SK-N-SH (cell line): ENCODE measurements around the gene HOXC6. TPM values are rescaled to one million over a fixed set of nuclear protein-coding genes. Genes with fewer than 3 reads are reported as not detected.
"Not testable (repeated sequence)": the region's sequence is repeated elsewhere in the genome, so short reads cannot be mapped to it uniquely, and the experiment has no call there.

ENCODE experiments used
- CTCF ChIA-PET: fragments of 300-600, 350-600 bp; formaldehyde crosslinking; extraction: SDS; loops from one replicate; lab custom pipeline; 2021; lab: Yijun Ruan, JAX
- POLR2A ChIA-PET: fragments of 350-600 bp; sonication (Branson Sonifier 250); formaldehyde crosslinking; extraction: SDS; loops from one replicate; lab custom pipeline; 2020; ENCODE audit warnings: antibody characterized with exemption, inconsistent platforms; lab: Yijun Ruan, JAX
- DNase-seq: peaks from one replicate; pipeline ENCODE4 v3.0.0; 2012
- H2AFZ ChIP-seq: fragments of 200-600 bp; sonication (generic); 2 replicates; pipeline ENCODE4 v1.8.1; 2016; ENCODE audit warnings: antibody characterized with exemption, mild to moderate bottlenecking, low read depth
- H3F3A ChIP-seq: fragments of 200-600 bp; sonication (generic); replicated peaks from 2 replicates; pipeline ENCODE3; 2016; ENCODE audit warnings: antibody characterized with exemption, mild to moderate bottlenecking; ENCODE audit not compliant: insufficient read depth
- H3K27ac ChIP-seq, 2 experiments: fragments of 200-500 bp in 1 of 2; fragments of 200-600 bp in 1 of 2; sonication (Bioruptor generic) in 1 of 2; sonication (generic), shearing (Covaris generic) in 1 of 2; 2 replicates each; pipeline versions ENCODE4 v1.5.1 to v1.6.1; 2014 to 2016; ENCODE audit warnings: low read depth in 2 of 2, inconsistent platforms in 1 of 2, low read length in 1 of 2, mild to moderate bottlenecking in 1 of 2, mixed read lengths in 1 of 2
- H3K27me3 ChIP-seq: fragments of 200-600 bp; sonication (generic), shearing (Covaris generic); 2 replicates; pipeline ENCODE4 v1.6.1; 2016; ENCODE audit warnings: mixed run types; ENCODE audit not compliant: insufficient read depth
- H3K36me3 ChIP-seq, 2 experiments: fragments of 200-500 bp in 1 of 2; fragments of 200-600 bp in 1 of 2; sonication (Bioruptor generic) in 1 of 2; sonication (generic) in 1 of 2; replicated peaks in 1 of 2; 2 replicates each; pipeline versions ENCODE3 to v1.5.1; 2014 to 2016; ENCODE audit warnings: low read length in 1 of 2, mild to moderate bottlenecking in 1 of 2; ENCODE audit not compliant: insufficient read depth in 2 of 2, control insufficient read depth in 1 of 2
- H3K4me1 ChIP-seq, 2 experiments: fragments of 200-500 bp in 1 of 2; fragments of 200-600 bp in 1 of 2; sonication (Bioruptor generic) in 1 of 2; sonication (generic), shearing (Covaris generic) in 1 of 2; 2 replicates each; pipeline versions ENCODE4 v1.5.1 to v1.6.1; 2014 to 2016; ENCODE audit warnings: low read depth in 1 of 2, low read length in 1 of 2, mixed run types in 1 of 2; ENCODE audit not compliant: insufficient read depth in 2 of 2, control insufficient read depth in 1 of 2
- H3K4me2 ChIP-seq: fragments of 200-600 bp; sonication (generic), shearing (Covaris generic); 2 replicates; pipeline ENCODE4 v1.6.1; 2017; ENCODE audit warnings: mixed run types
- H3K4me3 ChIP-seq, 2 experiments: fragments of 200-500 bp in 1 of 2; fragments of 200-600 bp in 1 of 2; sonication (Bioruptor generic) in 1 of 2; sonication (generic), shearing (Covaris generic) in 1 of 2; 2 replicates each; pipeline versions ENCODE4 v1.5.1 to v1.8.1; 2014 to 2016; ENCODE audit warnings: low read depth in 2 of 2, inconsistent platforms in 1 of 2, low read length in 1 of 2, mild to moderate bottlenecking in 1 of 2, mixed read lengths in 1 of 2, moderate library complexity in 1 of 2
- H3K79me2 ChIP-seq: fragments of 200-600 bp; sonication (generic); 2 replicates; pipeline ENCODE4 v1.8.1; 2017; ENCODE audit warnings: mild to moderate bottlenecking; ENCODE audit not compliant: insufficient read depth
- H3K9ac ChIP-seq: fragments of 200-600 bp; sonication (generic); 2 replicates; pipeline ENCODE4 v1.6.1; 2017; ENCODE audit warnings: mixed run types
- H3K9me2 ChIP-seq: fragments of 200-600 bp; sonication (generic); 2 replicates; pipeline ENCODE4 v1.6.1; 2017; ENCODE audit warnings: mixed run types
- H3K9me3 ChIP-seq: fragments of 200-600 bp; sonication (generic); 2 replicates; pipeline ENCODE4 v1.6.1; 2017; ENCODE audit warnings: mixed run types, mild to moderate bottlenecking, moderate library complexity
- H4K20me1 ChIP-seq: fragments of 200-600 bp; sonication (generic); 2 replicates; pipeline ENCODE4 v1.6.1; 2017; ENCODE audit warnings: mild to moderate bottlenecking, mixed run types; ENCODE audit not compliant: insufficient read depth
- EP300 ChIP-seq, 2 experiments: IDR thresholded peaks; 2 replicates each; pipeline versions ENCODE4 v1.4.0 to v1.6.1; 2012; ENCODE audit warnings: borderline replicate concordance in 1 of 2, low read depth in 1 of 2, low read length in 1 of 2
- FOXJ3 ChIP-seq: sonication (generic); formaldehyde crosslinking; IDR thresholded peaks from 2 replicates; pipeline ENCODE4 v1.5.1; 2020; ENCODE audit warnings: mild to moderate bottlenecking, missing genetic modification reagents
- FOXM1 ChIP-seq: IDR thresholded peaks from 2 replicates; pipeline ENCODE4 v1.4.0; 2012; ENCODE audit warnings: low read depth, mild to moderate bottlenecking
- GATA2 ChIP-seq: sonication (generic); formaldehyde crosslinking; IDR thresholded peaks from 2 replicates; pipeline ENCODE4 v1.5.0; 2020; ENCODE audit warnings: mild to moderate bottlenecking, missing genetic modification reagents
- NFIC ChIP-seq: IDR thresholded peaks from 2 replicates; pipeline ENCODE4 v1.4.0; 2012; ENCODE audit warnings: borderline replicate concordance
- POLR2AphosphoS5 ChIP-seq: IDR thresholded peaks from 2 replicates; pipeline ENCODE4 v1.6.1; 2012; ENCODE audit warnings: low read depth, low read length
- RCOR1 ChIP-seq: fragments of 150-350 bp; IDR thresholded peaks from 2 replicates; pipeline ENCODE4 v1.6.1; 2017; ENCODE audit warnings: antibody characterized with exemption, low read length
- RFX5 ChIP-seq: IDR thresholded peaks from 2 replicates; pipeline ENCODE4 v1.6.1; 2012; ENCODE audit warnings: mild to moderate bottlenecking, improper control_type of control experiment, low read length
- RXRA ChIP-seq: IDR thresholded peaks from 2 replicates; pipeline ENCODE4 v1.4.0; 2012; ENCODE audit warnings: low read depth, mild to moderate bottlenecking, borderline replicate concordance
- TEAD4 ChIP-seq: IDR thresholded peaks from 2 replicates; pipeline ENCODE4 v1.4.0; 2012; ENCODE audit warnings: mild to moderate bottlenecking, borderline replicate concordance; ENCODE audit not compliant: insufficient read depth
- WGBS: methylation state at CpG from one replicate; pipeline ENCODE4 v1.1.6; 2017; ENCODE audit warnings: low lambda C conversion rate; 5-methylcytosine and 5-hydroxymethylcytosine counted together
- polyA plus RNA-seq, 3 experiments: library from polyadenylated mRNA; depleted of rRNA; stranded (reverse); fragments of >200 nt; gene quantifications; 2 replicates each; pipeline ENCODE4 v1.2.3, GENCODE V29; 2012
- TF ChIP-seq, protein P1 (sequence below): fragments of 200-600 bp; sonication (generic); IDR thresholded peaks from 2 replicates; pipeline ENCODE4 v1.6.1; 2017; ENCODE audit warnings: antibody characterized with exemption, mild to moderate bottlenecking, moderate library complexity

The HOXC6 gene
- polyA plus RNA-seq, 1 of the 3 experiments (the other 2 are of a cell fraction), result 9.1 TPM

DNA sequence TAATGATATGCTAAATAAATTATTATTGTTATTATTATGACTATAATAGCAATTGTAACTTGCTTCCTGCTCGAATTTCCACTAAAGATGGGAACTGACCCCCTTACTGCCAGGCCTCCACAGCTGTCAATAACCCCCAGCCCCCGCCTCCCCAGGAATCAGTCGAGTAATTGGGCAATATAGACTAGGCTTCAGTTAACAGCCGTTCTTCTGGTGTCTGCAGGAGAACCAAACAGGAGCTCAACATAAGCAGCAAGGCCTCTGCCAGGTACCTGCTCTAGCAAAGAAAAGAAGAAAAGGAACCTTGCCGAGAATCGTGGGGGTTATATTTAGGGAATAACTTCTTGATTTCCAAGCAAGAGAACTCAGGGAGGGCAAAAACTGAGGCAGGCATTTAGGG, 47.2 kb downstream of the HOXC6 start:
- H3K27ac ChIP-seq, result no peak overlapping the region
- ChIA-PET POLR2A (no interaction called here), CTCF (interaction anchor here (1.9 kb wide), 1 partner anchor 10 kb away, joined by 5 read pairs; no protein-coding TSS in a partner anchor)
- H2AFZ ChIP-seq, result no peak overlapping the region
- H3K4me3 ChIP-seq, result no peak overlapping the region
- H4K20me1 ChIP-seq, result no peaks in the 10 kb centered on the region
- H3K4me2 ChIP-seq, result no peak overlapping the region
- H3K9ac ChIP-seq, result no peak overlapping the region
- whole genome bisulfite sequencing, result 64% methylated on average over 6 of the region's 6 CpGs
- H3F3A ChIP-seq, result no peaks in the 10 kb centered on the region
- H3K27me3 ChIP-seq, result no peaks in the 10 kb centered on the region
- no peaks in the 10 kb centered on the region for H3K9me2 ChIP-seq
- TF ChIP-seq POLR2AphosphoS5 (no peak), EP300 (IDR thresholded peaks at IDR 0.05; ENCODE audit: borderline replicate concordance in 1 of 2, low read depth in 1 of 2, low read length in 1 of 2) (no peak), TEAD4 (no peak), RFX5 (no peak)
- peaks cover 8 to 12% of the 10 kb centered on the region in 2 experiments; a peak in 3 of 4 replicates for H3K4me1 ChIP-seq
- H3K79me2 ChIP-seq, result no peaks in the 10 kb centered on the region
- no peak for DNase-seq
- no peaks in the 10 kb centered on the region for H3K9me3 ChIP-seq
- no peaks in the 10 kb centered on the region for H3K36me3 ChIP-seq

DNA sequence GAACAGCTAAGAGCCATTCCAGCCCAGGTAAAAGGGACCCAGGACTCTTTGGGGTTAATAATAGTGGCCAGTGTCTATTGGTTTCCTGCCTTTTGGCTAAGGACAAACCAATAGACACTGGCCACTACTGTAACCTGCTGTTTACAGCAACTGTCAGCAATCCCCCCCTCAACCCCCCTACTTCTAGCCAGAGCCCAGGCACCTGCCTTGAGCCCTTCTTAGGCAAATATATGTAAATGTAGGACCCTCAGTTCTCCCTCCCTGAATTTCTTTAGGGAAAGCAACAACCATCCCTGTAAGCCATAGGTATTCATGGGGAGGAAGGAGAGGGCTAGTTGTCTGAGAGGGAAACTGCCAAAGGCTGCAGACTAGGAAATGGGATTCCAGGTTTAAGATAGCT, 47.7 kb downstream of the HOXC6 start:
- CTCF ChIA-PET, result interaction anchor here (1.9 kb wide), 1 partner anchor 10 kb away, joined by 5 read pairs; no protein-coding TSS in a partner anchor
- Histone ChIP-seq H3F3A (no peaks in the 10 kb centered on the region), H3K4me2 (no peak overlapping the region), H3K27me3 (no peaks in the 10 kb centered on the region), H3K4me1 (peaks cover 8 to 10% of the 10 kb centered on the region in 2 experiments; a peak in 3 of 4 replicates), H3K36me3 (no peaks in the 10 kb centered on the region), H3K9me3 (no peaks in the 10 kb centered on the region), H3K4me3 (no peak overlapping the region), H3K9ac (no peak overlapping the region), H3K79me2 (no peaks in the 10 kb centered on the region), H3K27ac (no peak overlapping the region), H4K20me1 (no peaks in the 10 kb centered on the region), H3K9me2 (no peaks in the 10 kb centered on the region), H2AFZ (no peak overlapping the region)
- TF ChIP-seq FOXJ3, result no peak
- TF ChIP-seq POLR2AphosphoS5, result no peak
- TF ChIP-seq FOXM1, result no peak
- TF ChIP-seq RXRA, result no peak
- TF ChIP-seq NFIC, result no peak
- no peak for TF ChIP-seq RCOR1
- no peak for TF ChIP-seq EP300 (IDR thresholded peaks at IDR 0.05; ENCODE audit: borderline replicate concordance in 1 of 2, low read depth in 1 of 2, low read length in 1 of 2)
- TF ChIP-seq, protein P1, sequence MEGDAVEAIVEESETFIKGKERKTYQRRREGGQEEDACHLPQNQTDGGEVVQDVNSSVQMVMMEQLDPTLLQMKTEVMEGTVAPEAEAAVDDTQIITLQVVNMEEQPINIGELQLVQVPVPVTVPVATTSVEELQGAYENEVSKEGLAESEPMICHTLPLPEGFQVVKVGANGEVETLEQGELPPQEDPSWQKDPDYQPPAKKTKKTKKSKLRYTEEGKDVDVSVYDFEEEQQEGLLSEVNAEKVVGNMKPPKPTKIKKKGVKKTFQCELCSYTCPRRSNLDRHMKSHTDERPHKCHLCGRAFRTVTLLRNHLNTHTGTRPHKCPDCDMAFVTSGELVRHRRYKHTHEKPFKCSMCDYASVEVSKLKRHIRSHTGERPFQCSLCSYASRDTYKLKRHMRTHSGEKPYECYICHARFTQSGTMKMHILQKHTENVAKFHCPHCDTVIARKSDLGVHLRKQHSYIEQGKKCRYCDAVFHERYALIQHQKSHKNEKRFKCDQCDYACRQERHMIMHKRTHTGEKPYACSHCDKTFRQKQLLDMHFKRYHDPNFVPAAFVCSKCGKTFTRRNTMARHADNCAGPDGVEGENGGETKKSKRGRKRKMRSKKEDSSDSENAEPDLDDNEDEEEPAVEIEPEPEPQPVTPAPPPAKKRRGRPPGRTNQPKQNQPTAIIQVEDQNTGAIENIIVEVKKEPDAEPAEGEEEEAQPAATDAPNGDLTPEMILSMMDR, result no peak
- TF ChIP-seq GATA2 (CRISPR knock-in tag), result no peak
- TF ChIP-seq TEAD4, result no peak
- POLR2A ChIA-PET, result no interaction called here
- no peak for DNase-seq

DNA sequence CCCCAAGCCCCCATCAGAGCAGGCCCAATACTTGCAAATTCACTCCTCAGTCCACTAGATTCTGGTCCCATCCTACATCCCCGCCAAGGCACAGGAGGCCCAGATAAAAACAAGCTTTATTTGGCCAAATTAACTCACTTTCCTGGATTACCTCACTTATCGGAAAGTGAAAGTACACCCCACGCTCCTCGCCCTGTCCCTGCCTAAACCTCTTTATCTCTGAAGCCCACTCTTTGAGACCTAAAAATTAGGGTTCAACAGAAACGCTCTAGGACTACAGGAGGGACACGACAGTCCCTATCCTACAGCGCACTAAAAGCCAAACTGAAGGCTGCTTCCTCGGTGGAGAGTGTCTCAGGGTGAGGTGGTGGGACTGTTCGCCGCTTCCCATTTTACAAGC, 49.6 kb downstream of the HOXC6 start:
- H3K27me3 ChIP-seq, POLR2A ChIA-PET: not testable (repeated sequence)

DNA sequence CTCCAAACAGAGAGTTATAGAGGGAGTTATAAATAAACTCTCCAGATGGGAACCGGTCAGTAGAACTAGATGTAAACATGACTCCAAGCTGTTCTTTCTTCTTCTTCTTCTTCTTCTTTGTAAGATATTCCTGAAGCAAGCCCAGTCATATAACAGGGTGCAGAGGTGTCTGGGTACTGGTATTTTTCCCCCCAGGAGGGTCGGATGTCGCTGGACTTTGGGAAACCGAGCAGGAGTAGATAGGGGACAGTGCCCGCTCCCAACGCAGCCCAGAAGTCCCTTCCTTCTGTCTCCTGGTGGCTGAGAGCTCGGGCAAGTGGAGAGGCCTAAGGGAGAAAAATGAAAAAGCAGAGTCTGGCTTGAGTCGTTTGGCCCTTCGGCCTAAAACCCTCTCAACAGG, 50.9 kb downstream of the HOXC6 start:
- H3K9ac ChIP-seq, H3K4me2 ChIP-seq, H3K79me2 ChIP-seq, H3K4me1 ChIP-seq, POLR2A ChIA-PET, CTCF ChIA-PET, H3K9me2 ChIP-seq, H3F3A ChIP-seq, H3K9me3 ChIP-seq, H3K4me3 ChIP-seq, DNase-seq, H3K27ac ChIP-seq, H3K27me3 ChIP-seq, H3K36me3 ChIP-seq, H4K20me1 ChIP-seq, H2AFZ ChIP-seq: not testable (repeated sequence)
- 85% methylated on average over 9 of the region's 9 CpGs for WGBS

More for the DNA sequence above, 49.6 kb downstream of the HOXC6 start:
- H3K4me2 ChIP-seq, H2AFZ ChIP-seq, DNase-seq, H4K20me1 ChIP-seq, H3K9ac ChIP-seq, H3K4me1 ChIP-seq, H3K27ac ChIP-seq, H3K36me3 ChIP-seq, H3F3A ChIP-seq, H3K79me2 ChIP-seq, H3K9me2 ChIP-seq, H3K9me3 ChIP-seq, H3K4me3 ChIP-seq, CTCF ChIA-PET: not testable (repeated sequence)
- WGBS, result 93% methylated on average over 9 of the region's 10 CpGs
